ENCODE measurements around the gene STEAP4.

Gene STEAP4

DNA sequence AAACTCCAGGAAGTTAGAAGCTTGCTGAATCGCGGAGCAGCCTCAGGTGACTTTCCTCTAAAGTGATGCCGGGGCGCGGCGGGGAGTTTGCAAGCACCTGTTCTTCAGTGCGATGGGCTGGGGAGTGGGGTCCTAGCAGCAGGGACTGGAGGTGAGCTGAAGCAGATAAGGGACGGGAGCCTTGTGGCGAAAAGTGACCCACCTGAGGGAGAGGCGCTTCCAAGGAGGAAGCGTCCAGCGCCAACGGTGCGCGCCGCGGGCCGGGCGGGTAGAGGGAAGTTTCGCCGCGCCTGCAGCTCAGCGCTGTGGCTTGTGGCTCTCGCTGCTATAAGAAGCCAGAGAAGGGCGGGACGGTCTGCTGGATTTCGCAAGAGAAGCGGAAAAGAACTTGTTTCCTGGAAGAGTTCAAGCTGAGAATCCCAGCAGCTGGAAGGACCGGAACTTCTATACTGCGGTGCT, at the start of gene STEAP4:
TSS of gene STEAP4 (minus strand) at position 305 of the 459 bp plus-strand sequence. CDS start 22,625 bp downstream, outside the sequence.
- no peak for DNase-seq

GRCh38 chr7:88355011-88355410, 48.3 kb upstream of the STEAP4 start:
- DNase-seq: no peak

GRCh38 chr7:88350118-88350517, 43.4 kb upstream of the STEAP4 start:
- DNase-seq: no peak

GRCh38 chr7:88347517-88347916, 40.8 kb upstream of the STEAP4 start:
- no peak for DNase-seq

DNA sequence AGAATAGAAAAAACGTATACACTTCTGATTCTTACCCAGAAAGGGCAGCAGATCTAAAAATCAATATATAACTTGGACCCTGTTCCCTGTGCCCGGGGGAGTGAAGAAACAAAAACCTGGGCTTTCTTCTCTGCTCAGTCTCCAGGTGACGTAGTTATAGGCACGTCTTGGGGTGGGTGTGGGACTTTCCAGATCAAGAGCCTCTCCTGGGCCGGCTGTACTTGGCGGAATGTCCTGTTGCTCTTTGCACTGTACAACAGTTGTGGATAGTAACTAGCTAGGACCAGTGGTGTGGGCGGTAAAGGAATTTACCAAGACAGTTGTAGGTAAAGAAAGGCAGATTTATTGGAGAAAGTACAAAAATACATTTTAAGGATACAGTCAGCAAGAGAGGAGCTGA, 40.4 kb upstream of the STEAP4 start:
- DNase-seq: no peak

DNA sequence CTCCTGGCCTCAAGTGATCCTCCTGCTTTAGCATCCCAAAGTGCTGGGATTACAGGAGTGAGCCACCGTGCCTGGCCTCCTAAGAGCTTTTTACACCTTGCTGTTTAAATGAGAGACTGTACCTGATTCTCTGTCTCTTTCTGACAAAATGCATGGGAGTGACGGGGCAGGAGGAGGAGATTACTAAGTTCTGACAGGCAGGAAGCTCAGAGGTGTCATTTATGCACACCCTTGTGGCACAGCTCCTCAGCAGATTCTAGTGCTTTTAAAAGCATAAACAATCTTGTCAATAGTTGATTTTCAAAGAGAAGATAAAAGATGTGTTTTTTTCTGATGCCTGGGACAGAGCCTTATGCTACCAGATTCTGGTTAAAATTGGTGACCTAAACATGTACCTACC, 39.7 kb upstream of the STEAP4 start:
- no peak for DNase-seq

DNA sequence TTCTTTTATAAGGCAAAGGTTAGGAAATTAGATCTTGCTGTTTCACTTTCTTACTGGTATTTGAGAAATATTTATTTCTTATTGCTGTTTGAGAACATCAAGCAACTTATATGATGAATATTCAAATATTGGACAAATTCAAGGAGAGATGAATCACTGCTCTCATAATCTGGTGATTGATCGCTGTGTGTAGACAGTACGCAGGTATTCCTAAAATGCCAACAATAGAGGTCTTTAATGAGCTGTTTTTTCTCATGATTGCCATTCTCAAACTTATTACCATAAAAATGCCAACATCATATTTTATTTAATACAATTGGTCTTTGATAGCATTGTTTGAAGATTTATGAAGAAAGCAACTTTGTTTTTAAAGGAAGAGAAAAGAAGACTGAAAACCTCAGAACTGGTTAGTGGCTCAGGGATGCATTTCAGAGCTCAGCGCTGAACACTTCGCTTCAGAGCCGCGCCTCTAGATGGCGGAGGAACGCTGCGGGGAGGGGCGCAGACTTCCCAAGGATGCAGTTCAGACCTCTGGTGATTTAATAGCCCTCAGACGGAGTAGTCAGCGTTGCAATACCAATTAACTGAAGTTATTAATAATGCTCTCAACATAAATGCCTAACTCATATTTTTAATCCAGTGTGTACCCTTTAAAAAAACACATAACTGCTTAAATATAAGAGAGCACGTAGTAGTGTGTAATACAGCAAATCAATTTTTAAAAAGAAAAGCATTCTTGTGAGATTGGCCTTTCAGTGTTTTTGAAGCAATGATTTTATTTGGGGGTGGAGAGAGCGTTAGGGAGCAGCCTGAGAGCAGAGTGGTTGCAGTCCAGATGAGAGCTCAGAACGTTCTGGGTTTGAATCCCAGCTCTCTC, 38.5 kb upstream of the STEAP4 start:
- no peak for DNase-seq

DNA sequence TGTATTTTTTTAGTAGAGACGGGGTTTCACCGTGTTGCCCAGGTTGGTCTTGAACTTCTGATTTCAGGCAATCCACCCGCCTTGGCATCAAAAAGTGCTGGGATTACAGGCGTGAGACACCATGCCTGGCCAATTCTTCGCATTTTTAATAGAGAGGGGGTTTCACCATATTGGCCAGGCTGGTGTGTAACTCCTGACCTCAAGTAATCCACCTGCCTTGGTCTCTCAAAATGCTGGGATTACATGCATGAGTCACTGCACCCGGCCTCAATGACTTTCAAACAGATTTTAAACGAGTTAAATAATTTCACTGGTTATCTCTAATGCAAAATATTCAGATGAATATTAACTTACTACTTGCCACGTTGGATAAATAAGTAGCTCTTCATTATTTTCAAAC, 37.6 kb upstream of the STEAP4 start:
- no peak for DNase-seq

- DNase-seq: no peak
Measured at GRCh38 chr7:88339195-88339922, 32.7 kb upstream of the STEAP4 start.

GRCh38 chr7:88338503-88338902, 31.8 kb upstream of the STEAP4 start:
- no peak for DNase-seq

GRCh38 chr7:88337572-88337971, 30.9 kb upstream of the STEAP4 start:
- DNase-seq: no peak

DNA sequence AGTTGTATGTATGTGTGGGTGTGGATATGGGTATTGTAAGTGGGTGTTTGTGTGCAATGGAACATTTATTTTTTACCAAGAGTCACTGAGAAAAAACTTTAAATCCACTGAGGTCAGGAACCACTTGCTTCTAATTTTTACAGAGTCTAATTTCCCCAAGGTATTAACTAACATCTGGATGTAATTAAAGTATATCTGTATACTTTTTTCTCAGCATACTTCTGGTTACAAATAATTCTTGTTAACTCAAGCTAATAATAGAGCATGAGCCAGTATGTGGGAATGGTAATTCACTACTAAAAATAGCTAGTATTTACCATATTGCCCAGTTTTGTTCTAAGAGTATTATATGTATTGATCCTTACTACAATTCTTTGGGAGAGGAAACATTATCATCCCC, 24.6 kb upstream of the STEAP4 start:
- DNase-seq: no peak

- no peak for DNase-seq
Measured at GRCh38 chr7:88329532-88330463, 23.1 kb upstream of the STEAP4 start.

DNA sequence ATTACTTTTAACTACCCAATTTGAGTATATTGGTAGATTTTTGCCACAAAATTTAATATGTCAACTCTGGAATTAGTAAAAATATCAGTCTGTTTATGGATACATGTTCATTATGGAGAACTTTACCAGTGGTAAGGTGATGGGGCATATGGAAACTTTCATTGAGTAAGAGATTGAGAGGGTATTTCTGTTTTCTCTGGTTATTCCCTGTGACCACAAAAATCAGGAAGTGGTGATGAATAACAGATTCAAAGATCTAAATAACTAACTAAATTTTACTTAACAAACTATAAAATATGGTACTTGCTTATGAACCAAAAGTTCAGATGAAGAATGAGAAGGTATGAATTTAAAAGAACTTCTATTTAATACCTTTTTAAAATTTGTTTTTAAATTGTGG, 22.1 kb upstream of the STEAP4 start:
- DNase-seq: no peak

DNA sequence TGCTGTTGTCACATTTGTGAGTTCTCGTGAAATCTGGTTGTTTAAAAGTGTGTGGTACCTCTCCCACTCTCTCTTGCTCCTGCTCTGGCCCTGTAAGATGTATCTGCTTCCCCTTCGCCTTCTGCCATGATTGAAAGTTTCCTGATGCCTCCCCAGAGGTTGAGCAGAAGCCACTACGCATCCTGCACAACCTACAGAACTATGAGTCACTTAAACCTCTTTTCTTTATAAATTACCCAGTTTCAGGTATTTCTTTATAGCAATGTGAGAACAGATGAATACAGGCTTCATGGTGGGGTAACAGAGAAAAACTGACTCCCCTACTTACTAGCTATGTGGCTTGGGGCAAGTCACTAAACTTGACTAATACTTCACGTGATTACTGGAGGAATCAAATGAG, 18.0 kb upstream of the STEAP4 start:
- no peak for DNase-seq

DNA sequence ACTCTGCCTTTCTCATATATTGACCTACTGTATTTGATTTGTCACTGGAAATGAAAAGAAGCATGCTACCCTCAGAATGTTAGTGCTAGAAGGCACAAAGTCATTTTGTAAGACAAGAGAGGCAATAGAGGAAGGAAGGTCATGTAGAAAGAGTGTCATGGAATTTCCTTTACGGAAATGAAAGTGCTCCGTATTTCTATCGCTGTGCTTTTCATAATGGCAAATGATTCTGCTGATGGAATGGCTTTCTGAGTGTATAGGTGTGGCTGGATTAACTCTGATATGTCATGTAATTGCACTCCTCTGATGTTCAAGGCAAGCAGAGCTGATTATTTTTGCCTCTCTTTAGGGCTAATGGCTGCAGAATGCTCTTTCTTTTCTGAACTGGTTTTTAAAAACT, 15.5 kb upstream of the STEAP4 start:
- no peak for DNase-seq

DNA sequence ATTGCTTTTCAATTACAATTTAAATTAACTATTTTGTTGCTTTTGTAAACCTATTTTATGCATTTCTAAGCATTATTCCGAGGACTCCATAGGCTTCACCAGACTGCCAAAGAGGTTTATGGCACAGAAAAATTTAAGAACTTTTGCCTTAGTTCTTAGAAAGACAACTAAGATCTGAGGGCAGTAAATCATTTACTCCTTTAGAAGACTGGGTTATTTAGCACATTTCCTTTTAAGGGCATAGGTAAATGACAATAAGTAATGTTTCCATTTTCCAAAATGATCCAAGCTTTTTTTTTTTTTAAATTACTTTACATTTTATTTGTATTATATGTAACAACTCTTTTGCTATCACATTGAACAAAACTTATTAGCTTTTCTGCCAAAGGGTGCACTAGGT, 15.0 kb upstream of the STEAP4 start:
- no peak for DNase-seq

DNA sequence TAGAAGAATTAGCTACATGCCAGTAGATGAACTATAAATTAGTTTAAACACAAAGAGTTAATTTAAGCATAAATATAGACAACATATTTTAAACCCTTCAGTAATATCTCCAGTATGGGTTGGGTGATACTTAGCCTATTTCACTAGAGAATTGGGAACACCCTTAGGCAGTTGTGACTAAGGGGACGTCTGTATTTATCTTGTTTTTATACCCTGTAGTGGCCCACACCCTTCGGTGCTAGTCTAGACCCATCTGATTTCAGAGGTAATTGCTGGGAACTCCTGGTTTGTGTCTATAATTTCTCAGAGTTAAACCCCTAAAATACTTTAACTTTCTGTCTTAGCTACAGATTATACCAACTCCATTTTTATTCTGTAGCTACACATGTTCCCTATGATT, 11.5 kb upstream of the STEAP4 start:
- no peak for DNase-seq

DNA sequence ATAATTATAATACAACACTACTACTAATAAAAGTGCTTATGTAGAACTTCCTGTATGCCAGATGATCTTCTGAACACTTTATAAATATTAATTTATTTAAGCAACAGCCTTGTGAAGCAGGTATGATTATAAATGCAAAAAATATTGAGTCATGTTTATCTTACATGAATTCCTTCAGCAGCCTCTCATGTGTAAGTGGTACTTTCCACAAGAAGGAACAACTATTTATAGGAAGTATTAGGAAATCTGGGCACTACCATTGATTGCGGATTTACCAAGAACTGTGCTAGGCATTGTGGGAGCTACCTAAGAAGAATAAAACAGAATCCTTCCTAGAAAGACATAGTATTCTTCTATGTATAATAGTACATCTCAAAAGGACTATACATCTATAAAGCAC, 10.7 kb upstream of the STEAP4 start:
- no peak for DNase-seq

GRCh38 chr7:88316456-88316855, 9.8 kb upstream of the STEAP4 start:
- no peak for DNase-seq

GRCh38 chr7:88315522-88315921, 8.8 kb upstream of the STEAP4 start:
- DNase-seq: no peak

DNA sequence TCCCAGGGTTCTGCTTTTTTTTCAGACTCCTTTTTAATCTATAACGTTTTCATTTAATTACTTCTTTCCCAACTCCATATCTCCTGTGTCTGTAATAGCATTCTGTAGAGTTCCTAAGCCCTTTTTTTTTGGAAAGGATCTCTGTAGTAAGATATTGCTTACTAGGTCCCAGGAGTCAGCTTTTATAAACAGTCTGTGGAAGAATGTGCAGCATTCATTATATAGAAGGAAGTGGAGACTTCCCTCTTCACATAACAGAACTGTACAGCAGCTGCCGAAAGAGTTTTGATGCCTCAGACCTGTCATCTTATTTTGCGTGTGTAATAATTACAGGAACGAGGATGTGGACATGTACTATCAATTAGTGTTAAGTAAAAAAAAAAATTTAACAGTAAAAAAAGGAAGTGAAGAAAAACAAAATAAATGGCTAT, 7.4 kb upstream of the STEAP4 start:
- no peak for DNase-seq

DNA sequence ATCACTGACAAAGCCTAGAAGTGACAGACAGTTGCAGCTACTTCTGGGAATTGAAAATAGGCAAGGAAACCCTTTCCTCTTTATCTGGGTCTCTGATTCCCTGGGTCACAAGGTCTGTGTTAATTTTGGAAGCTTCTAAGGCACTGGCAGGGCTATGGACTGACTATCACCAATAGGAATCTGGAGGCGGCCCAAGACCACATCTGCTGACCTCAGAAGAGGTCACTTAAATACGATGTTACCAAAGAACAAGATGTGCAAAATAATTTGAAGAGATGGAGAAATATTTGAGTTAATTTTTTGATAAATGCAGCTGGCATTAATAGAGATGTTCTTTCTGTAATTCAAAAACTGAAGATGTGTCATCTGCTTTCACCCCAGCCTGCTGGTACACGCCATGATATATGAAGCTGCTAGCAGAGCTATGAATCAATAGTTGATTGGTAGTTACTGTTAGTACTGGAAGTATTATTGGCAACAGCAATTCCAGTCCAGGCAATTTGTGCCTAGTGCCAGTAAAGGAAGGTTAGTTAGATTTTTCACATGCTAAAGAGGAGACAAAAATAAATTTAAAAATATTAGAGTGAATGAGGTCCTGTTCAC, 5.5 kb upstream of the STEAP4 start:
- DNase-seq: no peak
